ENCODE measurements around the gene BMP4. TPM values are rescaled to one million over a fixed set of nuclear protein-coding genes. Genes with fewer than 3 reads are reported as not detected.

Gene BMP4
- total and polyA plus RNA-seq, 2 of the 13 experiments (the other 11 are each of a cell fraction or from before 2014, with no cell fraction given): 56.4 to 169 TPM

DNA sequence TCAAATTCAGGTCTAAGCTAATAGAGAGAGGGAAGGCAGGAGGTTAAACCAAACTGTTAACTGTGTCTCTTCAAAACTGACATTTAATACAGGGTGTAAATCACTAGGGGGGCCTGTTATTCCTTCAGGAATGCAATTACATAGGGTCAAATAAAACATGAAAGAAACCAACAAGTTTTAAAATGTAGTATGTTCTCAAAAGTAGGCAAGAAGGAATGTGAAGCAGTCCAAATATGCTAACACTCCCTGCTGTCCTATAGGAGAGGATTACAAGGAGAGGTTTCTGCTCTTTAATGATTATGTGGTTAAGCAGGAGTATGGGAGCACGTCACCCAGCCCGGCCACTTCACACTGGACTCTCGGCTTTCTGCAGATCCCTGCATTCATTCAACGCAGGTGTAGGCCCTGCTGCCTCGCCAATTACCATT is 42.5 kb upstream of the BMP4 start:
- ChIA-PET POLR2A (interaction anchor here (0.8 kb wide), 1 partner anchor 43 kb away, joined by 3 read pairs; no protein-coding TSS in a partner anchor), CTCF (ENCODE audit: low intra/inter-chr PET ratio, low total read pairs) (no interaction called here)
- Histone ChIP-seq H3K36me3 (replicated peaks in 1 of 2; ENCODE audit: control insufficient read depth in 1 of 2, insufficient read depth in 2 of 2, low read length in 2 of 2) (no peaks in the 10 kb centered on the region), H3K79me2 (ENCODE audit: insufficient read depth, low read length) (no peaks in the 10 kb centered on the region), H3K27ac (ENCODE audit: extremely low read length, insufficient read depth, low read length) (peak overlapping the region; percentile 46), H3K4me1 (ENCODE audit: insufficient read depth, low read length) (peaks cover 52% of the 10 kb centered on the region), H2AFZ (ENCODE audit: low read length) (no peak overlapping the region), H3K4me2 (ENCODE audit: low read depth, low read length) (peak overlapping the region; percentile 2; the same call in 1 of the 2 replicates), H4K20me1 (ENCODE audit: insufficient read depth, low read length) (no peaks in the 10 kb centered on the region), H3K9me3 (ENCODE audit: low read length) (no peaks in the 10 kb centered on the region), H3K27me3 (ENCODE audit: control insufficient read depth in 1 of 2, insufficient read depth in 2 of 2, low read length in 2 of 2) (no peaks in the 10 kb centered on the region), H3K9ac (ENCODE audit: insufficient read depth, low read depth, low read length) (no peak overlapping the region), H3K4me3 (replicated peaks in 1 of 3; ENCODE audit: insufficient read depth in 1 of 3, low read depth in 2 of 3, low read length in 3 of 3) (no peak overlapping the region)
- ATAC-seq (peak; percentile 81), FAIRE-seq (no peak), DNase-seq (ENCODE audit: low spot score) (peak; percentile 68)
- in situ Hi-C loops (cut with HindIII; ENCODE audit: extremely low pct_ligation_motif_present, low pct_unique_long_range_greater_than_20kb) (no loop called here), intact Hi-C loops (cut with micrococcal nuclease; ENCODE audit: unreplicated experiment) (no loop called here)
- WGBS (ENCODE audit: low lambda C conversion rate): 64% methylated on average over 5 of the region's 5 CpGs
- TF ChIP-seq ZNF263 (CRISPR knock-in tag; IDR thresholded peaks at IDR 0.05) (peak; percentile 54; the same call in 1 of the 2 replicates), ZNF7 (CRISPR knock-in tag; IDR thresholded peaks at IDR 0.05) (peak; percentile 56; the same call in 1 of the 2 replicates), ZNF3 (CRISPR knock-in tag; IDR thresholded peaks at IDR 0.05) (no peak)
- BruUV-seq (replicated peaks): no TSS peak

DNA sequence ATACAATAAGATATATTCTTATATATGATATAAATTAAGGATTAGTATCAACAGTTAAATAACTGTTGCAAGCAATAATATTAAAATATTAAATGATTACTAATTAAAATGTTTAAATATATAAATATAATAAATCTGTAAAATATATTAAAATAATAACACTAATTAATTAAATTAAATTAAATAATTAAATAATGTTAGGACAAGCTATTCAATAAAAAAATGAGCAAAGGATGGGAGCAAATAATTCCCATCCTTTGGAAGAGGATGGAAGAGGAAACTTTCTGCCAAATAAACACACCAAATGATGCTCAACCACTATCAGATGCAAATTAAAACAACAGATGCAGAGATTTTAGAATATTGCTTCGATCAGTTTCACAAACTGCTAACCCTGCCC is 39.4 kb upstream of the BMP4 start:
- ChIA-PET CTCF (ENCODE audit: low intra/inter-chr PET ratio, low total read pairs) (no interaction called here), POLR2A (no interaction called here)
- Histone ChIP-seq H3K27ac (ENCODE audit: extremely low read length, insufficient read depth, low read length) (no peak overlapping the region), H3K27me3 (ENCODE audit: control insufficient read depth in 1 of 2, insufficient read depth in 2 of 2, low read length in 2 of 2) (no peaks in the 10 kb centered on the region), H4K20me1 (ENCODE audit: insufficient read depth, low read length) (no peaks in the 10 kb centered on the region), H3K4me1 (ENCODE audit: insufficient read depth, low read length) (peaks cover 25% of the 10 kb centered on the region), H2AFZ (ENCODE audit: low read length) (no peak overlapping the region), H3K79me2 (ENCODE audit: insufficient read depth, low read length) (no peaks in the 10 kb centered on the region), H3K9me3 (ENCODE audit: low read length) (no peaks in the 10 kb centered on the region), H3K9ac (ENCODE audit: insufficient read depth, low read depth, low read length) (no peak overlapping the region), H3K4me3 (replicated peaks in 1 of 3; ENCODE audit: insufficient read depth in 1 of 3, low read depth in 2 of 3, low read length in 3 of 3) (no peak overlapping the region), H3K4me2 (ENCODE audit: low read depth, low read length) (no peak overlapping the region), H3K36me3 (replicated peaks in 1 of 2; ENCODE audit: control insufficient read depth in 1 of 2, insufficient read depth in 2 of 2, low read length in 2 of 2) (no peaks in the 10 kb centered on the region)
- intact Hi-C loops (cut with micrococcal nuclease; ENCODE audit: unreplicated experiment) (no loop called here), in situ Hi-C loops (cut with HindIII; ENCODE audit: extremely low pct_ligation_motif_present, low pct_unique_long_range_greater_than_20kb) (no loop called here)
- BruUV-seq (replicated peaks): no TSS peak
- DNase-seq (ENCODE audit: low spot score): no peak
- FAIRE-seq: no peak
- no peak for ATAC-seq
- WGBS (ENCODE audit: low lambda C conversion rate): 95% methylated on average over 1 of the region's 1 CpG
- TF ChIP-seq, protein P1, sequence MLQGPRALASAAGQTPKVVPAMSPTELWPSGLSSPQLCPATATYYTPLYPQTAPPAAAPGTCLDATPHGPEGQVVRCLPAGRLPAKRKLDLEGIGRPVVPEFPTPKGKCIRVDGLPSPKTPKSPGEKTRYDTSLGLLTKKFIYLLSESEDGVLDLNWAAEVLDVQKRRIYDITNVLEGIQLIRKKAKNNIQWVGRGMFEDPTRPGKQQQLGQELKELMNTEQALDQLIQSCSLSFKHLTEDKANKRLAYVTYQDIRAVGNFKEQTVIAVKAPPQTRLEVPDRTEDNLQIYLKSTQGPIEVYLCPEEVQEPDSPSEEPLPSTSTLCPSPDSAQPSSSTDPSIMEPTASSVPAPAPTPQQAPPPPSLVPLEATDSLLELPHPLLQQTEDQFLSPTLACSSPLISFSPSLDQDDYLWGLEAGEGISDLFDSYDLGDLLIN (CRISPR knock-in tag; IDR thresholded peaks at IDR 0.05; ENCODE audit: borderline replicate concordance): no peak
- no peak for TF ChIP-seq CCAR2 (optimal IDR thresholded peaks at IDR 0.05; ENCODE audit: low read depth, low read length)
- no peak for TF ChIP-seq NFYC (CRISPR knock-in tag; IDR thresholded peaks at IDR 0.05)
- no peak for TF ChIP-seq KMT2A (CRISPR knock-in tag; IDR thresholded peaks at IDR 0.05)
- TF ChIP-seq JARID2 (CRISPR knock-in tag; IDR thresholded peaks at IDR 0.05; ENCODE audit: insufficient replicate concordance): no peak
- no peak for TF ChIP-seq NFE2 (CRISPR knock-in tag; IDR thresholded peaks at IDR 0.05)
- no peak for TF ChIP-seq HHEX (CRISPR knock-in tag; IDR thresholded peaks at IDR 0.05)
- TF ChIP-seq CREB1 (IDR thresholded peaks at IDR 0.05): no peak
- TF ChIP-seq CREB1 (CRISPR knock-in tag; IDR thresholded peaks at IDR 0.05): no peak
- TF ChIP-seq REL (CRISPR knock-in tag; conservative IDR thresholded peaks at IDR 0.05): no peak
- no peak for TF ChIP-seq ESRRA (CRISPR knock-in tag; IDR thresholded peaks at IDR 0.05; ENCODE audit: low read depth)
- TF ChIP-seq, protein P2, sequence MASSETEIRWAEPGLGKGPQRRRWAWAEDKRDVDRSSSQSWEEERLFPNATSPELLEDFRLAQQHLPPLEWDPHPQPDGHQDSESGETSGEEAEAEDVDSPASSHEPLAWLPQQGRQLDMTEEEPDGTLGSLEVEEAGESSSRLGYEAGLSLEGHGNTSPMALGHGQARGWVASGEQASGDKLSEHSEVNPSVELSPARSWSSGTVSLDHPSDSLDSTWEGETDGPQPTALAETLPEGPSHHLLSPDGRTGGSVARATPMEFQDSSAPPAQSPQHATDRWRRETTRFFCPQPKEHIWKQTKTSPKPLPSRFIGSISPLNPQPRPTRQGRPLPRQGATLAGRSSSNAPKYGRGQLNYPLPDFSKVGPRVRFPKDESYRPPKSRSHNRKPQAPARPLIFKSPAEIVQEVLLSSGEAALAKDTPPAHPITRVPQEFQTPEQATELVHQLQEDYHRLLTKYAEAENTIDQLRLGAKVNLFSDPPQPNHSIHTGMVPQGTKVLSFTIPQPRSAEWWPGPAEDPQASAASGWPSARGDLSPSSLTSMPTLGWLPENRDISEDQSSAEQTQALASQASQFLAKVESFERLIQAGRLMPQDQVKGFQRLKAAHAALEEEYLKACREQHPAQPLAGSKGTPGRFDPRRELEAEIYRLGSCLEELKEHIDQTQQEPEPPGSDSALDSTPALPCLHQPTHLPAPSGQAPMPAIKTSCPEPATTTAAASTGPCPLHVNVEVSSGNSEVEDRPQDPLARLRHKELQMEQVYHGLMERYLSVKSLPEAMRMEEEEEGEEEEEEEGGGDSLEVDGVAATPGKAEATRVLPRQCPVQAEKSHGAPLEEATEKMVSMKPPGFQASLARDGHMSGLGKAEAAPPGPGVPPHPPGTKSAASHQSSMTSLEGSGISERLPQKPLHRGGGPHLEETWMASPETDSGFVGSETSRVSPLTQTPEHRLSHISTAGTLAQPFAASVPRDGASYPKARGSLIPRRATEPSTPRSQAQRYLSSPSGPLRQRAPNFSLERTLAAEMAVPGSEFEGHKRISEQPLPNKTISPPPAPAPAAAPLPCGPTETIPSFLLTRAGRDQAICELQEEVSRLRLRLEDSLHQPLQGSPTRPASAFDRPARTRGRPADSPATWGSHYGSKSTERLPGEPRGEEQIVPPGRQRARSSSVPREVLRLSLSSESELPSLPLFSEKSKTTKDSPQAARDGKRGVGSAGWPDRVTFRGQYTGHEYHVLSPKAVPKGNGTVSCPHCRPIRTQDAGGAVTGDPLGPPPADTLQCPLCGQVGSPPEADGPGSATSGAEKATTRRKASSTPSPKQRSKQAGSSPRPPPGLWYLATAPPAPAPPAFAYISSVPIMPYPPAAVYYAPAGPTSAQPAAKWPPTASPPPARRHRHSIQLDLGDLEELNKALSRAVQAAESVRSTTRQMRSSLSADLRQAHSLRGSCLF (CRISPR knock-in tag; IDR thresholded peaks at IDR 0.05; ENCODE audit: borderline replicate concordance): no peak
- no peak for TF ChIP-seq SOX5 (CRISPR knock-in tag; IDR thresholded peaks at IDR 0.05; ENCODE audit: borderline replicate concordance)

Data from HepG2 (cell line).